HepG2 (cell line): Measurements from ENCODE around the gene GDPD1. TPM values are rescaled to one million over a fixed set of nuclear protein-coding genes. Genes with fewer than 3 reads are reported as not detected.

Source experiments
- ATAC-seq: fragments of 200-7000 bp; cut with Tn5 transposase; 3 replicates; pipeline ENCODE4 v1.9.1; 2020; ENCODE audit warnings: mild to moderate bottlenecking, moderate library complexity
- BruUV-seq: library from RNA; stranded (reverse); fragments of 400-500 nt; replicated peaks from 2 replicates; lab custom pipeline; 2021; lab: Mats Ljungman, UMichigan
- CTCF ChIA-PET: fragments of 300-600 bp; formaldehyde crosslinking; extraction: SDS; loops from one replicate; lab custom pipeline; 2021; ENCODE audit warnings: low total read pairs, inconsistent platforms, low intra/inter-chr PET ratio; lab: Yijun Ruan, JAX
- POLR2A ChIA-PET: fragments of 350-600 bp; sonication (Branson Sonifier 250); formaldehyde crosslinking; loops from one replicate; lab custom pipeline; 2020; ENCODE audit warnings: antibody characterized with exemption, inconsistent platforms; lab: Yijun Ruan, JAX
- DNase-seq: peaks from one replicate; pipeline ENCODE4 v3.0.0-alpha.2; 2015; ENCODE audit warnings: low spot score
- FAIRE-seq: peaks from 3 replicates; lab custom pipeline; 2011; peaks lifted over from hg19 to GRCh38; lab: Jason Lieb, UNC
- H2AFZ ChIP-seq: one replicate; pipeline ENCODE4 v1.6.1; 2011; ENCODE audit warnings: low read length, inconsistent platforms
- H3K27ac ChIP-seq: fragments of 300-600 bp; 3 replicates; pipeline ENCODE4 v1.8.0; 2011; ENCODE audit warnings: mixed run types, mild to moderate bottlenecking, mixed read lengths, low read length, inconsistent platforms; ENCODE audit not compliant: insufficient read depth; ENCODE audit errors: extremely low read length
- H3K27me3 ChIP-seq, 2 experiments: fragments of 200-600 bp in 1 of 2; 2 replicates in 1 of 2; 3 replicates in 1 of 2; pipeline versions ENCODE4 v1.6.0 to v1.8.0; 2011; ENCODE audit warnings: low read length in 2 of 2, mild to moderate bottlenecking in 2 of 2, moderate library complexity in 2 of 2, inconsistent platforms in 1 of 2; ENCODE audit not compliant: insufficient read depth in 2 of 2, control insufficient read depth in 1 of 2
- H3K36me3 ChIP-seq, 2 experiments: fragments of 200-600 bp in 1 of 2; replicated peaks in 1 of 2; 2 replicates in 1 of 2; 3 replicates in 1 of 2; pipeline versions ENCODE4 v1.5.1 to v1.8.0; 2011; ENCODE audit warnings: low read length in 2 of 2, inconsistent platforms in 1 of 2; ENCODE audit not compliant: insufficient read depth in 2 of 2, control insufficient read depth in 1 of 2
- H3K4me1 ChIP-seq: 2 replicates; pipeline ENCODE4 v1.5.1; 2012; ENCODE audit warnings: low read length, inconsistent platforms; ENCODE audit not compliant: insufficient read depth
- H3K4me2 ChIP-seq: 2 replicates; pipeline ENCODE4 v1.6.0; 2011; ENCODE audit warnings: low read depth, low read length, inconsistent platforms
- H3K4me3 ChIP-seq, 3 experiments: fragments of 200-600 bp in 1 of 3; sonication (generic), shearing (Covaris generic) in 1 of 3; replicated peaks in 1 of 3; 2 replicates each; pipeline ENCODE4 v1.5.1; 2011 to 2016; ENCODE audit warnings: low read length in 3 of 3, inconsistent platforms in 2 of 3, low read depth in 2 of 3, mild to moderate bottlenecking in 2 of 3, control low read depth in 1 of 3, mixed read lengths in 1 of 3; ENCODE audit not compliant: insufficient read depth in 1 of 3
- H3K79me2 ChIP-seq: one replicate; pipeline ENCODE4 v1.6.1; 2011; ENCODE audit warnings: low read length, inconsistent platforms; ENCODE audit not compliant: insufficient read depth
- H3K9ac ChIP-seq: 2 replicates; pipeline ENCODE4 v1.6.0; 2011; ENCODE audit warnings: mild to moderate bottlenecking, low read depth, low read length, inconsistent platforms; ENCODE audit not compliant: insufficient read depth
- H3K9me3 ChIP-seq: 2 replicates; pipeline ENCODE4 v1.5.1; 2012; ENCODE audit warnings: mild to moderate bottlenecking, low read length
- H4K20me1 ChIP-seq: 2 replicates; pipeline ENCODE4 v1.6.0; 2011; ENCODE audit warnings: inconsistent platforms, mild to moderate bottlenecking, low read length, moderate library complexity; ENCODE audit not compliant: insufficient read depth
- GABPA ChIP-seq, 2 experiments: IDR thresholded peaks; 2 replicates each; pipeline ENCODE4 v1.6.1; 2011 to 2016; ENCODE audit warnings: low read depth in 2 of 2, low read length in 1 of 2, missing biosample characterization in 1 of 2, missing genetic modification characterization in 1 of 2
- HDAC2 ChIP-seq: sonication (generic); formaldehyde crosslinking; IDR thresholded peaks from 2 replicates; pipeline ENCODE4 v1.4.0; 2020; ENCODE audit warnings: missing genetic modification reagents
- HNRNPLL ChIP-seq: fragments of 200-400 bp; formaldehyde crosslinking; IDR thresholded peaks from 2 replicates; pipeline ENCODE4 v1.6.1; 2017; ENCODE audit warnings: mild to moderate bottlenecking, low read depth, low read length; ENCODE audit not compliant: poor library complexity, severe bottlenecking
- PATZ1 ChIP-seq: sonication (generic); formaldehyde crosslinking; IDR thresholded peaks from 2 replicates; pipeline ENCODE4 v1.4.0; 2020; ENCODE audit warnings: missing genetic modification reagents
- POLR2G ChIP-seq: fragments of 200-400 bp; formaldehyde crosslinking; IDR thresholded peaks from 2 replicates; pipeline ENCODE4 v1.6.1; 2018; ENCODE audit warnings: mild to moderate bottlenecking, low read depth, low read length, moderate library complexity
- RARG ChIP-seq: sonication (generic); formaldehyde crosslinking; IDR thresholded peaks from 2 replicates; pipeline ENCODE4 v1.4.0; 2020; ENCODE audit warnings: low read depth, mild to moderate bottlenecking, missing genetic modification reagents
- ZFAT ChIP-seq: sonication (generic); formaldehyde crosslinking; conservative IDR thresholded peaks from 2 replicates; pipeline ENCODE4 v1.8.1; 2023; ENCODE audit warnings: missing genetic modification reagents, inconsistent platforms
- ZNF629 ChIP-seq: sonication (generic); formaldehyde crosslinking; conservative IDR thresholded peaks from 2 replicates; pipeline ENCODE4 v1.5.0; 2020; ENCODE audit warnings: missing genetic modification reagents
- ZNF703 ChIP-seq: sonication (generic); formaldehyde crosslinking; IDR thresholded peaks from 2 replicates; pipeline ENCODE4 v1.5.1; 2020; ENCODE audit warnings: missing genetic modification reagents, mild to moderate bottlenecking, moderate library complexity, borderline replicate concordance
- ZNF781 ChIP-seq: sonication (generic); formaldehyde crosslinking; IDR thresholded peaks from 2 replicates; pipeline ENCODE4 v1.5.1; 2020; ENCODE audit warnings: borderline replicate concordance, mild to moderate bottlenecking, missing genetic modification reagents; ENCODE audit errors: not compliant biosample characterization
- WGBS: methylation state at CpG from one replicate; pipeline ENCODE4 v1.1.6; 2017; ENCODE audit warnings: low lambda C conversion rate; 5-methylcytosine and 5-hydroxymethylcytosine counted together
- in situ Hi-C: cut with HindIII; loops from 2 replicates; pipeline ENCODE4 v1.10.0; 2017; ENCODE audit warnings: low pct_unique_long_range_greater_than_20kb; ENCODE audit not compliant: extremely low pct_ligation_motif_present
- intact Hi-C: fragments of 100-400 bp; cut with micrococcal nuclease; formaldehyde crosslinking; loops from one replicate; pipeline ENCODE4 v1.10.0; 2022; ENCODE audit not compliant: unreplicated experiment
- polyA plus RNA-seq, 8 experiments: library from polyadenylated mRNA; depleted of rRNA in 3 of 8; stranded (reverse) in 7 of 8; unstranded in 1 of 8; fragments of >200 nt; fragmentation: Illumina TruSeq in 4 of 8; extraction: Trizol in 4 of 8; gene quantifications; 2 replicates each; pipeline versions ENCODE4 v1.2.1 to v1.2.3, GENCODE V29; 2011 to 2016; ENCODE audit warnings: low read depth in 4 of 8, missing spikeins in 1 of 8, mixed read lengths in 1 of 8; ENCODE audit not compliant: insufficient read depth in 1 of 8
- total RNA-seq, 5 experiments: library from RNA; depleted of rRNA; stranded (reverse); fragments of >200 nt; fragmentation: Illumina TruSeq; extraction: Trizol; gene quantifications; 2 replicates each; pipeline ENCODE4 v1.2.3, GENCODE V29; 2016; ENCODE audit warnings: low read depth in 1 of 5

GDPD1 gene
- total and polyA plus RNA-seq, 2 of the 13 experiments (the other 11 are each of a cell fraction or from before 2014, with no cell fraction given), result 6.0 to 7.7 TPM

- H3K36me3 ChIP-seq, result peaks cover 15 to 65% of the 10 kb centered on the region in 2 experiments
Observed at GRCh38 chr17:59174671-59175070, 45.6 kb upstream of the GDPD1 start.

More at GRCh38 chr17:59174671-59175070, 45.6 kb upstream of the GDPD1 start:
- no peak overlapping the region for H3K27ac ChIP-seq
- in situ Hi-C loops (no loop called here), intact Hi-C loops (no loop called here)
- no peaks in the 10 kb centered on the region for H3K4me1 ChIP-seq
- POLR2A ChIA-PET, result no interaction called here
- no peaks in the 10 kb centered on the region for H3K79me2 ChIP-seq
- H3K9ac ChIP-seq, result no peak overlapping the region
- TF ChIP-seq ZNF703 (CRISPR knock-in tag), result no peak
- no peak for TF ChIP-seq ZNF629 (CRISPR knock-in tag)
- TF ChIP-seq HDAC2 (CRISPR knock-in tag), result no peak
- no peak for TF ChIP-seq ZFAT (CRISPR knock-in tag)
- no peak for TF ChIP-seq GABPA (IDR thresholded peaks at IDR 0.05; ENCODE audit: low read depth, low read length)
- no peak for TF ChIP-seq GABPA (CRISPR knock-in tag; IDR thresholded peaks at IDR 0.05; ENCODE audit: low read depth)
- TF ChIP-seq ZNF781 (CRISPR knock-in tag), result no peak
- no peak for TF ChIP-seq RARG (CRISPR knock-in tag)
- no peak for TF ChIP-seq PATZ1 (CRISPR knock-in tag)
- TF ChIP-seq HNRNPLL, result no peak
- TF ChIP-seq POLR2G, result no peak
- no peaks in the 10 kb centered on the region for H3K27me3 ChIP-seq
- no peak for ATAC-seq
- no peak for DNase-seq
- H3K4me2 ChIP-seq, result no peak overlapping the region
- 98% methylated on average over 11 of the region's 11 CpGs for WGBS
- FAIRE-seq, result no peak
- CTCF ChIA-PET, result no interaction called here
- H4K20me1 ChIP-seq, result no peaks in the 10 kb centered on the region
- H2AFZ ChIP-seq, result no peak overlapping the region
- H3K4me3 ChIP-seq, result no peak overlapping the region
- BruUV-seq, result no TSS peak
- no peaks in the 10 kb centered on the region for H3K9me3 ChIP-seq
